HepG2 (cell line): Measurements from ENCODE around the gene HK2. TPM values are rescaled to one million over a fixed set of nuclear protein-coding genes. Genes with fewer than 3 reads are reported as not detected.
A peak's percentile ranks its signal among the peaks of the same experiment; 100 is the strongest.

Experiments used
- AGO2 ChIP-seq: fragments of 200-400 bp; formaldehyde crosslinking; optimal IDR thresholded peaks from 2 replicates; pipeline ENCODE3; 2017; ENCODE audit warnings: mild to moderate bottlenecking, low read depth, low read length, moderate library complexity
- CREM ChIP-seq, 2 experiments: sonication (generic) in 1 of 2; formaldehyde crosslinking in 1 of 2; IDR thresholded peaks; 2 replicates each; pipeline versions ENCODE4 v1.4.0 to v1.6.1; 2016 to 2020; ENCODE audit warnings: antibody characterized with exemption in 1 of 2, mild to moderate bottlenecking in 1 of 2, missing genetic modification reagents in 1 of 2
- DBP ChIP-seq: sonication (generic); formaldehyde crosslinking; IDR thresholded peaks from 2 replicates; pipeline ENCODE4 v1.4.0; 2020; ENCODE audit warnings: missing genetic modification reagents; ENCODE audit errors: not compliant biosample characterization
- FOXA1 ChIP-seq, 2 experiments: fragments of 450-650 bp in 1 of 2; sonication (generic) in 1 of 2; formaldehyde crosslinking in 1 of 2; IDR thresholded peaks; 2 replicates each; pipeline versions ENCODE4 v1.4.0 to v1.6.1; 2016 to 2020; ENCODE audit warnings: missing genetic modification reagents in 1 of 2
- GTF3A ChIP-seq: sonication (generic); formaldehyde crosslinking; conservative IDR thresholded peaks from 2 replicates; pipeline ENCODE4 v1.4.0; 2020; ENCODE audit warnings: mild to moderate bottlenecking, missing genetic modification reagents
- HNF4A ChIP-seq: sonication (generic); formaldehyde crosslinking; IDR thresholded peaks from 2 replicates; pipeline ENCODE4 v1.4.0; 2020; ENCODE audit warnings: missing genetic modification reagents
- KDM5A ChIP-seq: fragments of 200-600 bp; sonication (generic); IDR thresholded peaks from 2 replicates; pipeline ENCODE4 v1.7.0; 2018; ENCODE audit warnings: antibody characterized with exemption, mild to moderate bottlenecking, low read length, borderline replicate concordance
- PCBP1 ChIP-seq: fragments of 200-400 bp; formaldehyde crosslinking; IDR thresholded peaks from 2 replicates; pipeline ENCODE4 v1.6.1; 2017; ENCODE audit warnings: mild to moderate bottlenecking, low read depth, low read length, borderline replicate concordance
- POLR2G ChIP-seq: fragments of 200-400 bp; formaldehyde crosslinking; IDR thresholded peaks from 2 replicates; pipeline ENCODE4 v1.6.1; 2018; ENCODE audit warnings: mild to moderate bottlenecking, low read depth, low read length, moderate library complexity
- RCOR2 ChIP-seq: IDR thresholded peaks from 2 replicates; pipeline ENCODE4 v1.6.1; 2016; ENCODE audit warnings: missing biosample characterization, missing genetic modification reagents
- TERF1 ChIP-seq: sonication (generic); formaldehyde crosslinking; IDR thresholded peaks from 2 replicates; pipeline ENCODE4 v1.8.0; 2022; ENCODE audit warnings: mild to moderate bottlenecking, missing genetic modification reagents, moderate library complexity
- ZBTB39 ChIP-seq: sonication (generic); formaldehyde crosslinking; IDR thresholded peaks from 2 replicates; pipeline ENCODE4 v1.5.0; 2020; ENCODE audit warnings: missing genetic modification reagents
- ZBTB40 ChIP-seq, 2 experiments: fragments of 450-650 bp in 1 of 2; sonication (generic) in 1 of 2; formaldehyde crosslinking in 1 of 2; IDR thresholded peaks; 2 replicates each; pipeline versions ENCODE4 v1.6.1 to v1.8.0; 2016 to 2022; ENCODE audit warnings: antibody characterized with exemption in 1 of 2, mild to moderate bottlenecking in 1 of 2, missing genetic modification reagents in 1 of 2
- polyA plus RNA-seq, 8 experiments: library from polyadenylated mRNA; depleted of rRNA in 3 of 8; stranded (reverse) in 7 of 8; unstranded in 1 of 8; fragments of >200 nt; fragmentation: Illumina TruSeq in 4 of 8; extraction: Trizol in 4 of 8; gene quantifications; 2 replicates each; pipeline versions ENCODE4 v1.2.1 to v1.2.3, GENCODE V29; 2011 to 2016; ENCODE audit warnings: low read depth in 4 of 8, missing spikeins in 1 of 8, mixed read lengths in 1 of 8; ENCODE audit not compliant: insufficient read depth in 1 of 8
- total RNA-seq, 5 experiments: library from RNA; depleted of rRNA; stranded (reverse); fragments of >200 nt; fragmentation: Illumina TruSeq; extraction: Trizol; gene quantifications; 2 replicates each; pipeline ENCODE4 v1.2.3, GENCODE V29; 2016; ENCODE audit warnings: low read depth in 1 of 5

HK2 gene
- total and polyA plus RNA-seq, 2 of the 13 experiments (the other 11 are each of a cell fraction or from before 2014, with no cell fraction given) = 13.2 to 101 TPM

GRCh38 chr2:74924463-74925265 is 90.7 kb downstream of the HK2 start (continued):
- TF ChIP-seq ZBTB39 (peak; percentile 71; the same call in 1 of the 2 replicates), FOXA1 (IDR thresholded peaks at IDR 0.05) (no peak), FOXA1 (CRISPR knock-in tag; IDR thresholded peaks at IDR 0.05) (0 out of 2 replicates have a peak, but pooled peaks have one; percentile 5), GTF3A (CRISPR knock-in tag) (peak; percentile 90), CREM (IDR thresholded peaks at IDR 0.05) (peak; percentile 36; the same call in 1 of the 2 replicates), CREM (CRISPR knock-in tag; IDR thresholded peaks at IDR 0.05) (no peak), RCOR2 (CRISPR knock-in tag) (no peak), DBP (CRISPR knock-in tag) (peak; percentile 60), AGO2 (peak; percentile 76), KDM5A (no peak), PCBP1 (no peak), ZBTB40 (IDR thresholded peaks at IDR 0.05) (no peak), ZBTB40 (CRISPR knock-in tag; IDR thresholded peaks at IDR 0.05) (peak; percentile 70; the same call in 1 of the 2 replicates), TERF1 (CRISPR knock-in tag) (no peak), POLR2G (peak; percentile 78), HNF4A (peak; percentile 77)
